ENCODE measurements around the gene OR4E2.
"Not testable (repeated sequence)": the region's sequence is repeated elsewhere in the genome, so short reads cannot be mapped to it uniquely, and the experiment has no call there.

The OR4E2 gene

DNA sequence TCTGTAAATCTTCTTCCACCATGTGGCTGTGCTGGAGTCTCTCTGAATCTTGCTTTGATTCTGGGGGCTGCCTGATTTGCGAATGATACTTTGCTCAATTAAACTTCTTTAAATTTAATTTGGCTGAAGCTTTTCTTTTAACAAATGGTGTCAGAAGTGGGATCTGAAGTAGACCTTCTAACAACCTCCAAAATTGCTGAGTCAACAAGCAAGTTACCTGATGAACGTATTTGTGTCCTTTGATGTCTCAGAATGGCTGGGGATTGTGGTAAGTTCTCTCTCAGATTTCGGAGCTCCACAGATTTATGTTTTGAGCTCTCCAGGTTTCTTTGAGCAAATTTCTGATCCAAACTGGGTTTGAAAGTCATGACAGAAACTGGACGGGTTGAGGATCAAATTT is 21.9 kb downstream of the OR4E2 start:
- DNase-seq (ENCODE audit: extremely low spot score) = no peak
- CTCF ChIA-PET = interaction anchor here (1.0 to 1.4 kb wide), 3 partner anchors 10 to 36 kb away, joined by 3 to 5 read pairs (median 3); no protein-coding TSS in a partner anchor
- TF ChIP-seq, protein P1, sequence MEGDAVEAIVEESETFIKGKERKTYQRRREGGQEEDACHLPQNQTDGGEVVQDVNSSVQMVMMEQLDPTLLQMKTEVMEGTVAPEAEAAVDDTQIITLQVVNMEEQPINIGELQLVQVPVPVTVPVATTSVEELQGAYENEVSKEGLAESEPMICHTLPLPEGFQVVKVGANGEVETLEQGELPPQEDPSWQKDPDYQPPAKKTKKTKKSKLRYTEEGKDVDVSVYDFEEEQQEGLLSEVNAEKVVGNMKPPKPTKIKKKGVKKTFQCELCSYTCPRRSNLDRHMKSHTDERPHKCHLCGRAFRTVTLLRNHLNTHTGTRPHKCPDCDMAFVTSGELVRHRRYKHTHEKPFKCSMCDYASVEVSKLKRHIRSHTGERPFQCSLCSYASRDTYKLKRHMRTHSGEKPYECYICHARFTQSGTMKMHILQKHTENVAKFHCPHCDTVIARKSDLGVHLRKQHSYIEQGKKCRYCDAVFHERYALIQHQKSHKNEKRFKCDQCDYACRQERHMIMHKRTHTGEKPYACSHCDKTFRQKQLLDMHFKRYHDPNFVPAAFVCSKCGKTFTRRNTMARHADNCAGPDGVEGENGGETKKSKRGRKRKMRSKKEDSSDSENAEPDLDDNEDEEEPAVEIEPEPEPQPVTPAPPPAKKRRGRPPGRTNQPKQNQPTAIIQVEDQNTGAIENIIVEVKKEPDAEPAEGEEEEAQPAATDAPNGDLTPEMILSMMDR (IDR thresholded peaks at IDR 0.05; ENCODE audit: control extremely low read depth, extremely low read depth, low read depth, missing control alignments) = no peak
- POLR2A ChIA-PET = no interaction called here

DNA sequence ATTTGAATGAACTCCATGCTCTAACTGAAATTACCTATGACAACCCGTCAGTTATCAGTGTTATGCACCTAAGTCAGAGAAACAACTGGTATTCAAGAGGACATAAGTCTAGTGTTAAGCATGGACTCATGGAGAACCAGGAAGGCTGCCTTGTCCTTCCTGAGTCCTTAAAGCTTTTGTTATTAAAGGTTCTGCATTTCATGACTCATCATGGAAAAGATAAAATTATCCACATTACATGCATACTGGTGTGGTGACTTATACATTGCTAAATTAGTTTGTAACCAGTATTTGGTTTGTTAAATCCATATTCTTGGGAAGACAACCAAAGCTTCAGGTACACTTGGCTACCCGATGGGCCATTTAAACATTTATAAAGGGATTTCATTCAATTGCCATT is 26.4 kb downstream of the OR4E2 start:
- TF ChIP-seq, protein P1 (IDR thresholded peaks at IDR 0.05; ENCODE audit: control extremely low read depth, extremely low read depth, low read depth, missing control alignments) = no peak
- CTCF ChIA-PET = interaction anchor here (1.0 kb wide), 1 partner anchor 9 kb away, joined by 3 read pairs; no protein-coding TSS in a partner anchor
- DNase-seq (ENCODE audit: extremely low spot score) = no peak
- POLR2A ChIA-PET = no interaction called here

DNA sequence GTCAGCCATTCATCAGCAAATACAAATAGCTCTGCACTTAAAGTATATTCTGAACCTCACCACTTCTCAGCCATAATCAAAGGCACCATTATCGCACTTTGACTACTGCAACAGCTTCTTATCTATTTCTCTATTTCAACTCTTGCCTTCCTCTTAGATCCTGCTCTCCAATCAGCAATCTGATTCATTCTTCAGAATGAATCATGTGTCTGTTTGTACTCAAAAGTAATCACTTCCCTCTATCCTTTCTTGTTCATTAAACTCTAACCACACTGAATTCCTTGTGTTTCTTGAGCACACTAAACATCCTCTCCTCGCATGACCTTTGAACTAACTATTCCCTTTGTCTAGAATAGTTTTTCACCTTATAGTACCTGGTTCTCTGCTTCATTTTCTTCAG is 32.8 kb downstream of the OR4E2 start:
- CTCF ChIA-PET = no interaction called here
- DNase-seq (ENCODE audit: extremely low spot score) = no peak
- POLR2A ChIA-PET = no interaction called here
- TF ChIP-seq, protein P1 (IDR thresholded peaks at IDR 0.05; ENCODE audit: control extremely low read depth, extremely low read depth, low read depth, missing control alignments) = no peak

DNA sequence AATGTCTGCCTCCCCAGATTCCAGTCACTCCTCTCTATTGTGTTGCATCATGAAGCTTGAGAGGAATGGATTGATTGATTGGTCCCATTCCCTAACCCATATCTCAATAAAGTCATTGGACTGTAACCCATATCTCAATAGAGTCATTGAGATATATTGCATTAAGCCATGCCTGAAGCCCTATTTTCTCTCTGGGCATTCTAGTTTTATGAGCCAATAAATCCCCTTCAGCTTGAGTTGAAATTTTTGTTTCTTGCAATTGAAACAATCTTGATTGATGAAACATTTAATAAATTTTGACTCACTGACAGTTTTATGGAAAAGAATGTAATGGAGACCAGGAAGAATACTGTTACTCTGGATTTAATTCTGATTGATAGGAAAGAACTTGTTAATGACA is 40.8 kb downstream of the OR4E2 start:
- POLR2A ChIA-PET = no interaction called here
- TF ChIP-seq, protein P1 (IDR thresholded peaks at IDR 0.05; ENCODE audit: control extremely low read depth, extremely low read depth, low read depth, missing control alignments) = no peak
- CTCF ChIA-PET = interaction anchor here (1.1 to 2.0 kb wide), 5 partner anchors 11 to 156 kb away, joined by 3 to 9 read pairs (median 3); no protein-coding TSS in a partner anchor
- DNase-seq (ENCODE audit: extremely low spot score) = no peak

DNA sequence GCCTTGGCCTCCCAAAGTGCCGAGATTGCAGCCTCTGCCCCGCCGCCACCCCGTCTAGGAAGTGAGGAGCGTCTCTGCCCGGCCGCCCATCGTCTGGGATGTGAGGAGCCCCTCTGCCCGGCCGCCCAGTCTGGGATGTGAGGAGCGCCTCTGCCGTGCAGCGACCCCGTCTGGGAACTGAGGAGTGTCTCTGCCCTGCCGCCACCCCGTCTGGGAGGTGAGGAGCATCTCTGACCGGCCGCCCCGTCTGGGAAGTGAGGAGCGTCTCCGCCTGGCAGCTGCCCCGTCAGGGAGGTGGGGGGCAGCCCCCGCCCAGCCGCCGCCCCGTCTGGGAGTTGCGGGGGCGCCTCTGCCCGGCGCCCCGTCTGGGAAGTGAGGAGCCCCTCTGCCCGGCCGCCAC is 44.0 kb downstream of the OR4E2 start:
- CTCF ChIA-PET; POLR2A ChIA-PET; DNase-seq (ENCODE audit: extremely low spot score): not testable (repeated sequence)

DNA sequence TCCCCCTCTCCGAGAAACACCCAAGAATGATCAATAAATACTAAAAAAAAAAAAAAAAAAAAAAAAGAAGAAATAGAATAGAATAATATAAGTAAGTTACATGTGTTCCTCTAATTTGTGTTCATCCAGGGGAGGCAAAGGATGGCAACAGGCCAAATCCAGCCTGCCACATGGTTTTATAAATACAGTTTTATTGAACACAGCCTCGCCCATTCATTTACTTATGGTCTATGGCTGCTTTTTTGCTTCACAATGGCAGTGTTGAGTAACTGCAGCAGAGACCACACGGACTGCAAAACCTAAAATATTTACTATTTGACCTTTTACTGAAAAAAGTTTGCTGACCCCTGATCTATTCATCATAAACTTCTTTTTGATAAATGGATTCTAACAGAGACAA is 44.9 kb downstream of the OR4E2 start:
- CTCF ChIA-PET; POLR2A ChIA-PET; DNase-seq (ENCODE audit: extremely low spot score): not testable (repeated sequence)

DNA sequence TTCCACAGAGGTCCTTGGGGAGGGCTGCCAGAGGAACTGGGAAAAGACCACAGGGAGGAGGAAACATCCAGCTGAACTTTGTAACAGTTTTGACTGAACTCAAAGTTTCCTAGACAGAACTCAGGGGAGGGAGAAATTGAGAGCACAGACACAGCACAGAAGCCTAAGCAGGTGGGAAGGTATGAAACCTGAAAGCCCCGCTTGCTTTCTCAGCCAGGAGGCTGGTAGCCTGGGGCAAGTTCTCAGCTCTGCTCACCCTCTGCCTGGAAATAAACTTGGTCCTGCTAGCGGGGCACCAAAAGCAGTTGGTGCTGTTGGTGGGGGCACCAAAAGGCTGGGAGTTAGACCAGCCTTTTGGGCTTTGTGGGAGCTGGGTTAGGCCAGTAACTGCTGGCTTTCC is 45.9 kb downstream of the OR4E2 start:
- TF ChIP-seq, protein P1 (IDR thresholded peaks at IDR 0.05; ENCODE audit: control extremely low read depth, extremely low read depth, low read depth, missing control alignments) = no peak
- ChIA-PET POLR2A (no interaction called here), CTCF (no interaction called here)
- no peak for DNase-seq (ENCODE audit: extremely low spot score)

DNA sequence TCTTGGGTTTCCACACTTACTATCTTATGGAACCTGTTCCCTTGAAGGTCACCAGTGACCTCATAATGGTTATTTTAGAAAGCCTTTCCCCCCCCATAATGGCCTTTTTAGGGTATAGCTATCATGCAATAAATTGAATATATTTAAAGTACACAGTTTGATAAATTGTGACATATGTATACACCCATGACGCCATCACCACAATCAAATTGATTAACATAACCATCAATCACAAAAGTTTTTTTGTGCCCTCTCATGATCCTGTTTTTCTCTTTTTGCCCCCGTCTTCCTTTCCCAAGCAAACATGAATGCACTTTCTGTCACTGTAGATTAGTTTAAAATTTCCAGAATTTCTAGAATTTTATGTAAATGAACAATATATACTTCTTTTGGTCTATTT is 48.7 kb downstream of the OR4E2 start:
- POLR2A ChIA-PET = no interaction called here
- TF ChIP-seq, protein P1 (IDR thresholded peaks at IDR 0.05; ENCODE audit: control extremely low read depth, extremely low read depth, low read depth, missing control alignments) = no peak
- CTCF ChIA-PET = interaction anchor here (2.3 kb wide), 1 partner anchor 9 kb away, joined by 12 read pairs; no protein-coding TSS in a partner anchor

More for the DNA sequence above, 48.7 kb downstream of the OR4E2 start:
- no peak for DNase-seq (ENCODE audit: extremely low spot score)

All from GM10248 (cell line).